GM18951 (cell line): ENCODE results near the gene GDF9.

ENCODE experiments used
- POLR2A ChIP-seq: IDR thresholded peaks from 4 replicates; pipeline ENCODE4 v1.6.1; 2011; ENCODE audit warnings: mild to moderate bottlenecking; ENCODE audit not compliant: insufficient read length, insufficient read depth; ENCODE audit errors: extremely low read depth
- in situ Hi-C: fragments of 300-500 bp; cut with MboI; formaldehyde crosslinking; loops from one replicate; pipeline ENCODE4 v1.12.0; 2022; ENCODE audit warnings: low sequenced_read_pairs, mixed read lengths, inconsistent platforms; ENCODE audit not compliant: unreplicated experiment

The GDF9 gene

DNA sequence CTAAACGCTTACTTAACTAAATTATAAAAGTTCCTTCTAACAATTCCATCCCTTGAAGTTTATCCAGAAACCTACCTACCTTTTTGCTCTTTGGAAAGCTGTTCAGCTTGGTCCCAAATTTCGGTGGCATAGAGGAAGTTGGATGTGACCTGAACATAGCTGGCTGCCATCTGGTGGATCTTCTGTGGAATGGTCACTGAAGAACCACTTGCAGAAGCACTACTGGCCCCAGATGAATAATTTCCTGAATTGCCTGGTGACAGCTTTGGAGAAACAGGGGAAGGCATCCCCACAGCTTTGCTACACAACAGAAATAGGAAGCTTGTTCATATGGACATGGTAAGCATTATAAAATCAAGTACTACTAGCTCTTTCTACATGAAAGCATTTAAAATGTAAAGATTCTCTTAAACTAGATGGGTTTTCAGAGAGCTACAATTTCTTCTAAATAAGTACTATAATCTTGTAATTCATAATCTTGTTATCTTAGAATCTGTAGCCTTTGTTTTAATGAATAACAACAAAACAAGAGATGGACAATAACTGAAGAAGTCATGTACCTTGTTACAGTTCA lies 17.1 kb upstream of the GDF9 start:
- in situ Hi-C loops: no loop called here
- no peak for TF ChIP-seq POLR2A

DNA sequence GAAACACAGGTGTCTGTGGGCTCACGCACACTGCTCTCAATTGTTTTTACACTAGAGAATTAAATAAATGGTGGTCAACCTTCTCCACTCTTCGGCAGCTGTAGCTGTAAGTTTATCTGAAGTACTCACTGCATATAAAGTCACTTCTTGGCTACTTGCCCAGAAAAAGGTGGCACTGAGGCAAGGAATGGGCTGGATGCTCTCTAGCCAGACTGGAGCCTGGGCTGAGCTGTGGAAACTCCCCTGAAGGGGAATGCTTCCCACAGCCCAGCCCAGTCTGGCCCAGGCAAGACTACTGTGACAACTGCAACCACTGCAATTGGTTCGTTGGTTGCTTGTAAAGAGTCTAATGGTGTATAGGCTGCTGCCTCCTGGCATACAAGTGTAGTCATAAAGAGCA lies 11.7 kb upstream of the GDF9 start:
- TF ChIP-seq POLR2A: no peak
- in situ Hi-C loops: no loop called here

DNA sequence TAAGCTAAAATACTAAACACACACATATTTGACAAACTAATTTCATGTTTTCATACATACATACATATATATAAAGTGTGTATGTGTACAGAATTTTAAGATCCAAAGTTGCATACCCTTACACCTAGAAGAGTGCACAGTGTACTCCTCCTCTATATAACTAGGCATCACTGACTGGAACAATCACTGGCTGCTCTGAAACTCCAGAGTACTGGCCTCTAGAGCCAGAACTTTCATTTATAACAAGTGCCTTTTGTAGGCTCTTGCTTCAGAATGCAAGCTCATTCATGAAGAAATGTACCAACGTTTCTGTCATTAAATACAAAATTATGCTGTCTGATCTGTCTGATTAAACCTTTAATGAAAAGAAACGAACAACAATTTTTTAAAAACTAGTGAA lies 11.2 kb upstream of the GDF9 start:
- TF ChIP-seq POLR2A: no peak
- in situ Hi-C loops: no loop called here

DNA sequence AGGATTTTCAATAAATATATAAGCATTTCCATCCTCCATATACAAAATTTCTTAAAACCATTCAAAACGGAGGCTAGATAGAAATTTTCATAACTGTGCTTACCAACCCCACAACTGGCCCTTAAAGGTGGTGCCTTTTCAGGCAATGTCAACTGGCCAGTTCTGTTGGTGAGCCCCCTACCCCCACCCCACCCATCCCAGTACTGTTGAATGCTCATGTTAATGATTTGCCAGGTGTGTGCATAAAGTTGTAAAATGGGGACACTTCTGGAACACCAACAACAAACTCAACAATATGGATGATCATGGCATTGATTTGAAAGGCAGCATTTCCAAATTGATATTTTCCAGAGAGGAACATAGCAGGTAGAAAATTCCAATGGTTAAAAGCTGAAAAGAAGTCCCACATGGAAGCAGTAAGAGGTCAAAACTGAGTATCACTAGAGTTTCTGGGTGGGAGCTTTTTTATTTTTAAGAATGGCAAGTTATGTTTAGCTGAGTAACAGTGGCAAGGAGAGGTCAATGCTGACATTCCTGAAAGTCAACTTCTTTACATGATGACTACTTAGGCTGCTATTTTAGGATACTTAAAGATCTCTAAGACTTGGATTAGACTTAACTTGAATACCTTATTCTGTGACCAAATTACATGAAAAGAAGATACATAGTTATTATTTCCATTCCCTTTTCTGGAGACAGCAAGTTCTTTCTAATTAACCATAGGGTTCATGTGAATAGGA lies 9.9 kb upstream of the GDF9 start:
- no peak for TF ChIP-seq POLR2A
- in situ Hi-C loops: no loop called here

DNA sequence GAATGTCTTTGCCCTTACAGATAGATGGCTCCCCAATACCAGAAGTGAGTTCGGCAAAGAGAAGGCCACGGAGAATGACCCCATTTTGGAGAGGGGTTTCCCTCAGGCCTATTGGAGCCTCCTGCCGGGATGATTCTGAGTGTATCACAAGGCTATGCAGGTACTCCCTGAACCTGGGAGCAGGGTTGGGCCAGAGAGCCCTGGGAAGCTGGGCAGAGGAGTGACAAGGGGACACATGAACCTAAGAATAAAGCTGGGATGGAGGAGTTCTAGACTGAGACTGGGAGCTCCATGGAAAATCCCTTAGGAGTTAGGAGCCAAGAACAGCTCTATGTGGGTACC lies 7.6 kb upstream of the GDF9 start:
- TF ChIP-seq POLR2A: no peak

DNA sequence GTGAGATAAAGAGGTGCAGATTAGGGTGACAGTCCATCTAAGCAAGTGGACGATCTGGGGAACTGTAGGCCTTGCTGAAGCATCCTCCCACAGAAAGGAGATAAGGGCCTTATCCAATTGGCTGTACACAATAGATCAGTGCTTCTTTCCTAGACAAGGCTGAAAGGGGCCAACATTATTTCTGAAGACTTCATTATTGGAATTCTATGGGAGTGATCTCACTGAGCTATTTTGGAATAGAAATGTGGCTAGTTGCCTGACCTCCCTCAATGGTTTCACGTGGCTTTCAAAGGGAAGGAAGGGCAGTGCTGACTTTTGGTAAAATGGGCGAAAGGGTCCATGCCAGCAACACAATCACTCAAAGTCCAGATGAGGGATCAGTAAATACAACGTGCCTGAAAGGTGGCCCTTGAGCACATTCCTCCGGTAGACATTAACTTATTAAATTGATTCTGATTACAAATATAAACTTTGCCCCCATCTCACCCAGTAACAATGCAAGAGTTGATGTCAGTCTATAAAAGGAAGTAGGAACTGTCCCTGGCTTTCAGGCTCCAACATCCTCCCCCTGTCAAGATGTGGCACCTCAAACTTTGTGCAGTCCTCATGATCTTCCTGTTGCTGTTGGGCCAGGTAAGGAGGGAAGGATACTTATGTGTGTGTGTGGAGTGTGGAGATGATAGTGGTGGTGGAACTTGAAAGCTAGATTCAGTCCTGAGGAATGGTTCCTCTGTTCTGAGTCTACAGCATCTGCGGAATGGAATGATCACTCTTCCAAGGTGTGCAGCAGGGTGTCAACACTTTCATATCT lies 7.1 kb upstream of the GDF9 start, which contains the start of gene LEAP2:
Gene LEAP2 (plus strand): TSS at position 550 of the 811 bp plus-strand sequence. CDS start 27 bp downstream, at position 577.
- no peak for TF ChIP-seq POLR2A
- in situ Hi-C loops: no loop called here

More for the DNA sequence above, 7.6 kb upstream of the GDF9 start:
- in situ Hi-C loops: no loop called here

DNA sequence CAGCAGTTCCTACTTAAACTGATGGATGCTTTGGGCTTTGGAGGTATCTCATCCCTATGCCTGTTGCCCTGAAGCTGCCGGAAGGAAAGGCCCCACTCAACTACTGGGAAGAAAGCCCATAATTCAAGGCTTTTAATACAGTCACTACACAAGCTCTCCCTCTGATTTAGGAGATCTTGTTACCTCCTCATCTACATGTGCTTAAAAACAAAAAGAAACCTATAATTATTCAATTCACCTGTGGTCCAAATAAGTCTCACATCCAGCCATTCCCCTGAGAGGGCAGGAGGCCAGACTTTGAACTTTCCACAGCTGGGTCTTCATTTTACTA lies 6.5 kb upstream of the GDF9 start:
- in situ Hi-C loops: no loop called here
- TF ChIP-seq POLR2A: no peak

DNA sequence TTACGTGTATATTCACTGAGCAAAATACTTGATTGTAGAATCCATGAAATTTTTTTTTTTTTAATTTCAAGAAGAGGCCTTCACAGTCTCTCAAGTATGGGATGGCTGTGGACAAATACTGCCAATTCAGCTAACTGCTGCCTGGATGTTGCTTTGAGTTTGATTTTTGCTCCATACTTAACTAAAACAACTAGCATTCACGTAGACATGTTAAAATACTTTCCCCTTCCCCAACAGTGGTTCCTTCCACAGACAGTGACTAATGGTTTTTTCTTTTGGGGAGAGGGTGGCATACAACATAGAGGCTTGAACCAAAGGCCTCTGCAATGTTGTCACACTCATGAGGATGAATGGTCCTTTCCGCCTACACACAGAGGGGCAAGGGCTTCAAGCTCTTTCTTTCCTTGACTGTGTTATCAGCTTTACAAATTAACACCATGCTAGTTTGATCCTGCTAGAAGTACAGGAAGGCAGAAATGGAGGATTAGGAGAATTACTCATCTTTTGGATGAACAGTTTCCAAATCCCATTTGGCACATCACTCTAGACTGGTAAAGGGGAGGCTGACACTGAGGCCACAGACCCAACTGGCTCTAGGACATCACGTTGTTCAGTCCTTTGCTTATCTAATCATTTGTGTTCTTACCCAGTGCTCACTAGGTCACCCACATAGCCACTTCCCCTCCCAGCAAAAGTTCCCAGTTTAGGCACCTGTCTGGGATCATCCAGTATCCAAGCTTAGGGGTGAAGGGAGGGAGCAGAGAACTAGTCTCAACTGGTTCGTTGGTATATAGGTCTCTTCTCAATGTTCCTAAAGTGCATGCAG lies 5.4 kb upstream of the GDF9 start:
- no peak for TF ChIP-seq POLR2A

DNA sequence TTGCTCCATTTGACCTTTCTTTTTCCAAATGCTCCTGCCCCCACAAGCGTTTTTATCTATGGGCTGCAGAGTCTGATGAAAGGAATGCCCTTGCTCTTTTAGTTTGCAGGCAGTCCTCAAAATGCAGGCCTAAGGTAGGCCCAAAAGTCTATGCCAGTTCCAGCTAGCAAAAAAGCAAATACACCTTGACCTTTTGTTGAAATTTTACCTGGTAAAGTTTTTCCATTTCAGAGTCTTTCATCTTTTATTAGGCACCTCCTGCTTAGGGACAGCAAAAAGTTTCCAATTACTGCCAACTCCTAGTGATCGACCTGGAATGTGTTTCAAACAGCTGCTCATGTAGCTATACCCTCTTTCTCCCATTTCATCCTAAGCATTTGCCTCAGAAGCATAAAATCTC lies 4.5 kb upstream of the GDF9 start:
- no peak for TF ChIP-seq POLR2A
- in situ Hi-C loops: no loop called here

More for the DNA sequence above, 5.4 kb upstream of the GDF9 start:
- in situ Hi-C loops: no loop called here

DNA sequence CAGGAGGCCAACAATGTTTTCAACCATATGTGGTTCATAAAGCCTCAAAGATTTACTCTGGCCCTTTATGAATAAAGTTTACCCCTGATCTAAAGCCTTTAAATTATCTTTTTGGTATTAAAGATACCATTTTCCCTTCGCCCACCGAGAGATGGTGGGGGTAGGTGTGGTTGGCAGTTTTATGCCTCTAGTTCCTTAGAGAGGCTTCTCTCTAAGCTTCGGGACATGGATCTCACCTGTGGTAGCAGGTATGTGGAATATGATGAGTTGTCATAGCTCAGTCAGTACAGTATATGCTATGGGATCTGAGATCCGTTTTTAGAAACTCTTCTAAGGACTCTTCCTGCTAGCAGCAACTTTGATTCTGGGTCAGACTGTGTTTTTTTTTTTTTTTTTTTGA lies 2.5 kb upstream of the GDF9 start:
- in situ Hi-C loops: no loop called here
- TF ChIP-seq POLR2A: no peak

DNA sequence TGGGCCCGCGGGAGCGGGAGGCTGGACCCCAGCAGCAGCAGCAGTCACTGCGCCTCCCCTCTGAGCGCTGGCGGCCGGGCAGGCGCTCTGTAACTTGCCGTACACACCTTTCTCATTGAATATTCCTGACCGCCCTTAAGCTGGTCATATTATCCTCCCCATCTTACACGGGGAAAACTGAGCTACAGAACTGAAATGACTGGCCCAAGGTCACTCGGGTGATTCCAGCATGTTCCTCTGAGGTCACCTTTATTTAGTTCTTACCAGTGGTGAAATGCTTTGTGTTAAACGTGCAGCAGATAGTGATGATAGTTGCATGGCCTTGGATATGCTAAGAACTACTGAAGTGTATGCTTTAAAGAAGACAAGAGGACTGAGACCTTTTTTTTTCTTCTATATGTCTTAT lies 780 bp upstream of the GDF9 start:
- in situ Hi-C loops: no loop called here
- no peak for TF ChIP-seq POLR2A

DNA sequence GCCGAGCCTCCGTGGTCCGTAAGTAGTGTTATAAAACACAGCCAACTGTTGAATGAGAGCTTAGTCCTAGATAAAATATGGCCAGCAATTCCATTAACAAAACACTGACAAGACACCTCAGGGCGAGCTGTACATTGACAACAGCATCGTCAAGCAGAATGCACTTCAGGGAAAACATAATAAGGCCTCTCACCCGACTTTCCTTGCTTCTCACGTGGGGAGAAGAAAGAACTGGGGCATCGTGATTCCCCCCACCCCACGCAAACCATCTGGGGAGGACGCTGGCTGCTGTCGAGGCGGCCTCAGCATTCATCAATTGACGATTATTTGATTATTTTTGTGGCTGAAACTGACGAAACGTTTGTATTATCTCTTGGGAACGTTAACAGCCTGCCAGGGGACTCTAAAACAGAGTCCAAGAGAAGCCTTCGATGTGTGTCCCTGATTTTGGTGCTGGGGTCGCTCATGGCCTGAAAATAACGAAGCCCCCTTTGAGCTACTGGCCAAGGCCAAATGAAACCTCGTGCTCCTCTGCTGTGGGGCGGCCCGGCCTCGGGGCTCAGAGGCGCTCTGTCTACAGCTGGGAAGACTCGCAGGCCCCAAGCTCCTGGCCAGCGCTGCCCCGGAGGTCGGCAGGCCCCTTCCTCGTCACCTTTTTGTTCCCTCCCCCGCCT lies 464 bp downstream of the GDF9 start:
- TF ChIP-seq POLR2A: no peak
- in situ Hi-C loops: no loop called here

DNA sequence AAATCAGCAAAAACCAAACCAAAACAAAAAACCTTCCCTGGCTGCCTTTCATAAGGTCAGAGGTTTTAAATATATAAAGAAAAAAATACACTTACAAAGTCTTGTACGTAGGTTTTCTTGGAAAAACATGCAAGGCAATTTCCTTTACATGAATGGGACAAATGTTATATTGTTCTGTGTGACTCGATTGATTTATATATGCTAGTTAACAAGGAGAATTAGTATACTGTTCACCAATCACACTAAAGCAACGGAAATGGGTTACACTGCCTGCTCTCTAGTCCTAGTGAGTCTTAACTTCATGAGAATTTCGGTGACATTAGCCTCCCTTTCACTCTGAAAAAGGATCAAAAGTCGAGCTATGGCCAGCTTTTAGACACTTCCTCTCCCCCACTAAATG lies 5.5 kb downstream of the GDF9 start:
- no peak for TF ChIP-seq POLR2A
- in situ Hi-C loops: no loop called here

DNA sequence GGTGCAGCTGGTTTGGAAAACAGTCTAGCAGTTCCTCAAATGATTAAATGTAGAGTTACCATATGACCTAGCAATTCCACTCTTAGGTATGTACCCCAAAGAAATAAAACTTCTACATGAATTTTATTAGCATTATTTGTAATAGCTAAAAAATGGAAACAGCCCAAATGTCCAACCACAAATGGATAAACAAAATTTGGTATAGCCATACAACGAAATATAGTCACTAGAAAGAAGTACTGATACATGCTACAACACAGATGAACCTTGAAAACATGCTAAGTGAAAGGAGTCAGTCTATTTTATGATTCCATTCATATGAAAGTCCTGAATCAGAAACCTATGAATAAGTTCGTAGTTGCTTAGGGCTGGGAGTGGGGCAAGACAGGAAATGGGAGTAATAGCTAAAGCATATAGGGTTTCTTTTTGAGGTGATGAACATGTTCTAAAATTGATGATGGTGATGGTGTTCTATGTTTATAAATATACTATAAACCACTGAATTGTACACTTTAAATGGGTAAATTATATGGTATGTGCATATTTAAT lies 6.3 kb downstream of the GDF9 start:
- in situ Hi-C loops: no loop called here
- no peak for TF ChIP-seq POLR2A
